Astrocyte (in vitro differentiated cells and primary cell): ENCODE data around the gene FBXL4. TPM values are rescaled to one million over a fixed set of nuclear protein-coding genes. Genes with fewer than 3 reads are reported as not detected.
A peak's percentile ranks its signal among the peaks of the same experiment; 100 is the strongest.

ENCODE experiments used
- DNase-seq: peaks from one replicate; pipeline ENCODE4 v3.0.0-alpha.2; 2010; ENCODE audit warnings: low read depth
- FAIRE-seq: peaks from 2 replicates; lab custom pipeline; 2011; peaks lifted over from hg19 to GRCh38; lab: Jason Lieb, UNC
- H2AFZ ChIP-seq: 2 replicates; pipeline ENCODE4 v1.6.0; 2012; ENCODE audit warnings: low read depth, low read length, inconsistent platforms
- H3K27ac ChIP-seq: 2 replicates; pipeline ENCODE4 v1.5.1; 2011; ENCODE audit warnings: low read depth, low read length, inconsistent platforms
- H3K27me3 ChIP-seq: 2 replicates; pipeline ENCODE4 v1.6.0; 2011; ENCODE audit warnings: low read length, inconsistent platforms; ENCODE audit not compliant: insufficient read depth
- H3K36me3 ChIP-seq: 2 replicates; pipeline ENCODE4 v1.5.1; 2011; ENCODE audit warnings: low read length, inconsistent platforms; ENCODE audit not compliant: insufficient read depth
- H3K4me1 ChIP-seq: 2 replicates; pipeline ENCODE4 v1.5.1; 2011; ENCODE audit warnings: low read length, inconsistent platforms; ENCODE audit not compliant: insufficient read depth
- H3K4me2 ChIP-seq: 2 replicates; pipeline ENCODE4 v1.6.0; 2012; ENCODE audit warnings: low read length, inconsistent platforms
- H3K4me3 ChIP-seq: 2 replicates; pipeline ENCODE4 v1.5.1; 2011; ENCODE audit warnings: low read depth, mild to moderate bottlenecking, low read length, inconsistent platforms; ENCODE audit not compliant: insufficient read depth
- H3K79me2 ChIP-seq: 2 replicates; pipeline ENCODE4 v1.6.0; 2012; ENCODE audit warnings: mild to moderate bottlenecking, low read length, inconsistent platforms; ENCODE audit not compliant: insufficient read depth
- H3K9ac ChIP-seq: 2 replicates; pipeline ENCODE4 v1.6.0; 2012; ENCODE audit warnings: mild to moderate bottlenecking, low read length, inconsistent platforms
- H3K9me3 ChIP-seq: 2 replicates; pipeline ENCODE4 v1.5.1; 2012; ENCODE audit warnings: low read depth, mild to moderate bottlenecking, low read length, inconsistent platforms; ENCODE audit not compliant: insufficient read depth
- H4K20me1 ChIP-seq: 2 replicates; pipeline ENCODE4 v1.6.0; 2012; ENCODE audit warnings: low read length, inconsistent platforms; ENCODE audit not compliant: insufficient read depth
- H3K27ac Mint-ChIP-seq: one replicate; pipeline ENCODE4 v1.8.0; 2021; ENCODE audit warnings: mild to moderate bottlenecking, mixed read lengths; ENCODE audit not compliant: unreplicated experiment
- H3K27me3 Mint-ChIP-seq: one replicate; pipeline ENCODE4 v1.8.0; 2021; ENCODE audit warnings: low read depth, mixed read lengths; ENCODE audit not compliant: unreplicated experiment
- H3K36me3 Mint-ChIP-seq: one replicate; pipeline ENCODE4 v1.8.0; 2021; ENCODE audit warnings: low read depth, mixed read lengths; ENCODE audit not compliant: unreplicated experiment
- H3K4me1 Mint-ChIP-seq: one replicate; pipeline ENCODE4 v1.8.0; 2021; ENCODE audit warnings: low read depth, mixed read lengths; ENCODE audit not compliant: unreplicated experiment
- H3K4me3 Mint-ChIP-seq: one replicate; pipeline ENCODE4 v1.8.0; 2021; ENCODE audit warnings: mild to moderate bottlenecking, moderate library complexity, mixed read lengths; ENCODE audit not compliant: unreplicated experiment
- H3K9me3 Mint-ChIP-seq: one replicate; pipeline ENCODE4 v1.8.0; 2021; ENCODE audit warnings: mild to moderate bottlenecking, mixed read lengths; ENCODE audit not compliant: unreplicated experiment
- EZH2 ChIP-seq: IDR thresholded peaks from 2 replicates; pipeline ENCODE4 v1.6.1; 2012; ENCODE audit warnings: mild to moderate bottlenecking, low read length, inconsistent platforms; ENCODE audit not compliant: insufficient read depth
- total RNA-seq: library from RNA; stranded (reverse); gene quantifications from 2 replicates; pipeline ENCODE4 v1.2.1, GENCODE V29; 2021
- TF ChIP-seq, protein P1 (sequence below): IDR thresholded peaks from 2 replicates; pipeline ENCODE4 v1.5.1; 2011; ENCODE audit warnings: low read depth, mild to moderate bottlenecking, inconsistent platforms, low read length, moderate library complexity; ENCODE audit not compliant: insufficient read depth

Gene FBXL4
- total RNA-seq, 1 donor from 2014 or later, result 16.1 TPM

DNA sequence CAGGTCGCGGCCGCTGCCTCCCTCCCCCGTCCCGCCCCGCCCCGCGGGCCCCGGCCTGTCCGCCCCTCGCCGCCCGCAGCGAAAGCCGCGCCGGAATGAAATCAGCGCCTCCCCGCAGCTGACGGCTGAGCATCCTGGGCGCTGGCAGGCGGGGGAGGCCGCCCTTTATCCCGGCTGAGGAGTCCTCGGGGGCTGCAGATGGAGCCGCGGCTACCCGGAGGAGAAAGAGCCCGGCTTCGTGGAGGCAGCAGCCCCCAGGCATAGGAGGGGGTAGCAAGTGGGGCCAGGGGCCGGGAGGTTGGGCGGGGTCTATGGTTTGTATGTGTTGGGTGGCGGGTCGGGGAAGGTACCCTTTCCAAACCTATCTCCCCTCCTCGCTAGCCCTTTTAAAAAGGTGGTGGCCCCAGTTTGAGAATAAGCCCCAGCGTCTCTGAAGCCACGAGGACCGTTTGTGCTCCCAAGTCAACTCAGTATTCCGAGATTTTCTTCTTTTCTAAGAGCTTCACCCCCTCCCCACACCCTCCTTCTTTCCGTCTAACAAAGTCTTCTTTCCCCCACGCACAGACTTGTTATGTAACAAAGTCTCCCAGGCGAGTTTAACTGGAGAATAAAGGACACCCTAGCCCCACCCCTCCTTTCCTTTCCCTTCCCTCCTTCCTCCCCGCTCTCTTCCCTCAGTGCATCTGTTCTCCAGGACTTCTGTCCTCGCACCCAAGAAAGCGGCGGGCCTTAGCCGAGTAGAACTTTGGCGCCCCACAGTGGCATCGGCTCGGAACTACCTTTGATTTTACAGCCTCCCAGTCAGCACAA lies 102.3 kb downstream of the FBXL4 start:
- FAIRE-seq (peak; percentile 73), DNase-seq (peak; percentile 91)
- Histone ChIP-seq H3K9me3 (no peaks in the 10 kb centered on the region), H2AFZ (peak overlapping the region; percentile 68), H3K4me2 (peak overlapping the region; percentile 96), H3K4me3 (peak overlapping the region; percentile 57), H3K27ac (peak overlapping the region; percentile 38), H3K79me2 (peaks cover 27% of the 10 kb centered on the region), H3K27me3 (peaks cover 48% of the 10 kb centered on the region), H3K36me3 (no peaks in the 10 kb centered on the region), H4K20me1 (no peaks in the 10 kb centered on the region), H3K4me1 (peaks cover 7% of the 10 kb centered on the region), H3K9ac (peak overlapping the region; percentile 66)
- Mint-ChIP-seq H3K36me3 (no peaks in the 10 kb centered on the region), H3K27me3 (peaks cover 69% of the 10 kb centered on the region), H3K9me3 (no peaks in the 10 kb centered on the region), H3K4me1 (peaks cover 5% of the 10 kb centered on the region), H3K27ac (no peak overlapping the region), H3K4me3 (peak overlapping the region; percentile 81)
- TF ChIP-seq, protein P1, sequence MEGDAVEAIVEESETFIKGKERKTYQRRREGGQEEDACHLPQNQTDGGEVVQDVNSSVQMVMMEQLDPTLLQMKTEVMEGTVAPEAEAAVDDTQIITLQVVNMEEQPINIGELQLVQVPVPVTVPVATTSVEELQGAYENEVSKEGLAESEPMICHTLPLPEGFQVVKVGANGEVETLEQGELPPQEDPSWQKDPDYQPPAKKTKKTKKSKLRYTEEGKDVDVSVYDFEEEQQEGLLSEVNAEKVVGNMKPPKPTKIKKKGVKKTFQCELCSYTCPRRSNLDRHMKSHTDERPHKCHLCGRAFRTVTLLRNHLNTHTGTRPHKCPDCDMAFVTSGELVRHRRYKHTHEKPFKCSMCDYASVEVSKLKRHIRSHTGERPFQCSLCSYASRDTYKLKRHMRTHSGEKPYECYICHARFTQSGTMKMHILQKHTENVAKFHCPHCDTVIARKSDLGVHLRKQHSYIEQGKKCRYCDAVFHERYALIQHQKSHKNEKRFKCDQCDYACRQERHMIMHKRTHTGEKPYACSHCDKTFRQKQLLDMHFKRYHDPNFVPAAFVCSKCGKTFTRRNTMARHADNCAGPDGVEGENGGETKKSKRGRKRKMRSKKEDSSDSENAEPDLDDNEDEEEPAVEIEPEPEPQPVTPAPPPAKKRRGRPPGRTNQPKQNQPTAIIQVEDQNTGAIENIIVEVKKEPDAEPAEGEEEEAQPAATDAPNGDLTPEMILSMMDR, result peak; percentile 78
- peak; percentile 58 for TF ChIP-seq EZH2

DNA sequence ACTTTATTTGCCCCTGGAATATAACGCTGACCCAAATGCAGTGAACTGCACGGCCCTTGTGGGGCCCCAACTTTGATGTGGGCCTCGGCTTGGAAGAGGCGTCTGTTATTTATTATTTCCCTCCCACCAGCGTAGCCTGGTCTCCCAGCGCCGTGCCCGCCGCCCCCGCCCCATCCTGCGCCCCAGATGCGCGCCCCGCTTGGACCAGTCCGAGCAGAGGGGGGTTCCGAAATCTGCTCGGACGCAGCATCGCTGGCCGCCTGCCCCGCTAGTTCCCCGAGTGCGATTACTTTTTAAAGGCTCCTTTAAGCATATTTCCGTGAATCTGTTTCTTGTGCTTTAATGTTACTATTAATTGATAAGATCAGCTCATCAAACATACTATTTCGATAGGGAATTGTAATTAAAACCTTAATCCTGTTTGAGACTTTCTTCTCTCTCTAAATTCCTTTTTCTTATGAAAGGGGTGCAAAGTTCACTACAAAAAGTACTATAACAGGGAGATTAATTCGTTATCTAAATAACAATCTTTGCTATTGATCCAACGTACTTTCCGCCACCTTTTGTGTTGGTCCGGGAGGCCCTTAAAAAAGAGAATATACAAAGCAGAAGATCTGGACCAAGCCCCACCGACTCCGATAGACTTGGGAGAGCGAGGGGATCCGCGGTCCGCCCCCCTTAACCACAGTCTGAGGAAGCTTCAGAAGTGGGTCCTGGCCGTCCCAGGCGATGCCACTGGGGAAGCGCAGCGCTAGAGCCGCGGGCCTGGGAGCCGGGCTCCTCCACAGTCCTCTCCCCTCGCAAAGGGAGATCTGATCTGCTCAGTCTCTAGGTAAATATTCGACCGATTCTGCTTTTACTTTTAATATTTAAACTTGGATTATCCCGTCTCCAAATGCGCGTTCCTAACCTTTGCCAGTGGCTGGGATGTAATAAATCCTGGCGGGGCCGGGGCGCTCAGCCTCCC lies 103.2 kb downstream of the FBXL4 start:
- H3K27ac ChIP-seq, result peak overlapping the region; percentile 38
- Mint-ChIP-seq H3K4me1 (peaks cover 5% of the 10 kb centered on the region), H3K4me3 (peak overlapping the region; percentile 66), H3K9me3 (no peaks in the 10 kb centered on the region), H3K27ac (peak overlapping the region; percentile 78), H3K27me3 (peaks cover 73% of the 10 kb centered on the region), H3K36me3 (no peaks in the 10 kb centered on the region)
- peaks cover 35% of the 10 kb centered on the region for H3K79me2 ChIP-seq
- H2AFZ ChIP-seq, result no peak overlapping the region
- peak overlapping the region; percentile 96 for H3K4me2 ChIP-seq
- H3K27me3 ChIP-seq, result peaks cover 54% of the 10 kb centered on the region
- H3K36me3 ChIP-seq, result no peaks in the 10 kb centered on the region
- H3K9me3 ChIP-seq, result no peaks in the 10 kb centered on the region
- FAIRE-seq (no peak), DNase-seq (peak; percentile 41)
- H3K9ac ChIP-seq, result peak overlapping the region; percentile 66
- peaks cover 7% of the 10 kb centered on the region for H3K4me1 ChIP-seq
- peak overlapping the region; percentile 57 for H3K4me3 ChIP-seq
- no peaks in the 10 kb centered on the region for H4K20me1 ChIP-seq
- no peak for TF ChIP-seq EZH2
- TF ChIP-seq, protein P1, result no peak
